Testis (tissue), 2 donors: Measurements from ENCODE around the gene COL6A2.

Experiments used
- CTCF ChIP-seq, 3 experiments: fragments of 450-650 bp in 2 of 3; fragments of 200-600 bp in 1 of 3; sonication (generic) in 1 of 3; IDR thresholded peaks; one replicate each; pipeline ENCODE4 v1.5.1; 2016 to 2019; ENCODE audit warnings: antibody characterized with exemption in 3 of 3, mild to moderate bottlenecking in 2 of 3, moderate library complexity in 1 of 3
- POLR2A ChIP-seq: fragments of 450-650 bp; IDR thresholded peaks from one replicate; pipeline ENCODE4 v1.6.1; 2017; ENCODE audit warnings: antibody characterized with exemption, mild to moderate bottlenecking, moderate library complexity

DNA sequence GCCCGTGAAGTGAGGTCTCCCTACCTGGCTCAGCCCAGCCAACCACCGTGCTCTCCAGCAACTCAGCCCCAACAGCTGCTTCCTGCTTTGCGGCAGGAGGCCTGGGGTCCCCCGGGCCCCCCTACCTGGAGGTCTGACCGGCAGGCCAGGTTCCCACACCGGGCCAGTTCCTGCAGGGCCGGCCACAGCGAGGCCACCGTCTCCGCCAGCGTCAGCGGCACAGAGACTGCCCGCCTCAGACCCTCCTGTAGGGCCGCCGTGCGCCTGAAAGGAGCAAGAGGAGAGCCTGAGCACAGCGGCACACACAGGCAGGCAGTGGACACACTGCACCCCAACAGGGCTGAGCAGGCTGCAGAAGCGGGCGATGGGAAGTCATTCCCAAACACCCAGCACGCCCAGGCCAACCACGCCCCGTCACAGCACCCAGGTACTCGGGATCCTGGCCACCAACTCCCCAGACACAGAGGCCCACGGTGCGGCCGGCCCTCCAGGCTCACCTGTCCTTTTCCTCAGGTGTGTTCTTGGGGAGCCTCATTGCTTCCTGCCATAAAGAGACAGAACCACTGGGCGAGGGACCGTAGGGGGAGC, 40.6 kb downstream of the COL6A2 start:
- no peak for TF ChIP-seq CTCF (IDR thresholded peaks at IDR 0.05)
- no peak for TF ChIP-seq POLR2A
